Mammary epithelial cell (primary cell): ENCODE results near the gene KIF24.

ENCODE experiments used
- EZH2 ChIP-seq: IDR thresholded peaks from 2 replicates; pipeline ENCODE4 v1.6.1; 2012; ENCODE audit warnings: low read length, inconsistent platforms, borderline replicate concordance
- TF ChIP-seq, protein P1 (sequence below), 2 donors: IDR thresholded peaks in 1 of 2; conservative IDR thresholded peaks in 1 of 2; 2 replicates each; pipeline ENCODE4 v1.5.1; 2011 to 2012; ENCODE audit warnings: inconsistent platforms in 2 of 2, low read length in 2 of 2, mild to moderate bottlenecking in 2 of 2, control low read depth in 1 of 2, low read depth in 1 of 2; ENCODE audit not compliant: insufficient read depth in 1 of 2; ENCODE audit errors: extremely low read depth in 1 of 2

DNA sequence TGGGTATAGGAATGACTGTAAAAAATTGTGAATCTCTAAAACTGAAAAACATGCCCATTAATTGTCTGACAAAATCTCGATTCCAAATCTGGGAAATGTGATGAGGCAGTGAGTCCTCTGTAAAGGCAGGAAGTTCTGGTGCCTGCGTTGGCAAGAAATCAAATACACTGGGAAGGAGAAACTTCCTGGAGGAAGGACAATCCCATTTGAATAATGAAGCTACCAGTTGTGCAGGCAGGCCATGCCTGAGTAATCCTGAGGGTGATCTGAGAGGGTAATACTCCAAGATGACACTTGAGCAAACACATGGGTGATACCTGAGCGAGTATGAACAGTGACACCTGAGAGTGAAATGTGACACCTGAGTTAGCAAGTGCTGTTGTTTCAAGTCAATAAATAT lies 49.7 kb downstream of the KIF24 start:
- TF ChIP-seq, protein P1, sequence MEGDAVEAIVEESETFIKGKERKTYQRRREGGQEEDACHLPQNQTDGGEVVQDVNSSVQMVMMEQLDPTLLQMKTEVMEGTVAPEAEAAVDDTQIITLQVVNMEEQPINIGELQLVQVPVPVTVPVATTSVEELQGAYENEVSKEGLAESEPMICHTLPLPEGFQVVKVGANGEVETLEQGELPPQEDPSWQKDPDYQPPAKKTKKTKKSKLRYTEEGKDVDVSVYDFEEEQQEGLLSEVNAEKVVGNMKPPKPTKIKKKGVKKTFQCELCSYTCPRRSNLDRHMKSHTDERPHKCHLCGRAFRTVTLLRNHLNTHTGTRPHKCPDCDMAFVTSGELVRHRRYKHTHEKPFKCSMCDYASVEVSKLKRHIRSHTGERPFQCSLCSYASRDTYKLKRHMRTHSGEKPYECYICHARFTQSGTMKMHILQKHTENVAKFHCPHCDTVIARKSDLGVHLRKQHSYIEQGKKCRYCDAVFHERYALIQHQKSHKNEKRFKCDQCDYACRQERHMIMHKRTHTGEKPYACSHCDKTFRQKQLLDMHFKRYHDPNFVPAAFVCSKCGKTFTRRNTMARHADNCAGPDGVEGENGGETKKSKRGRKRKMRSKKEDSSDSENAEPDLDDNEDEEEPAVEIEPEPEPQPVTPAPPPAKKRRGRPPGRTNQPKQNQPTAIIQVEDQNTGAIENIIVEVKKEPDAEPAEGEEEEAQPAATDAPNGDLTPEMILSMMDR (conservative IDR thresholded peaks at IDR 0.05 in 1 of 2, IDR thresholded peaks at IDR 0.05 in 1 of 2; ENCODE audit: extremely low read depth in 1 of 2, insufficient read depth in 1 of 2, low read depth in 1 of 2, low read length in 2 of 2), result no peak
- TF ChIP-seq EZH2, result no peak
